Measurements from ENCODE around the gene MCC. TPM values are rescaled to one million over a fixed set of nuclear protein-coding genes. Genes with fewer than 3 reads are reported as not detected.

Gene MCC
- polyA plus RNA-seq, 3 donors from 2014 or later: 0.53 to 1.2 (median 0.63) TPM

DNA sequence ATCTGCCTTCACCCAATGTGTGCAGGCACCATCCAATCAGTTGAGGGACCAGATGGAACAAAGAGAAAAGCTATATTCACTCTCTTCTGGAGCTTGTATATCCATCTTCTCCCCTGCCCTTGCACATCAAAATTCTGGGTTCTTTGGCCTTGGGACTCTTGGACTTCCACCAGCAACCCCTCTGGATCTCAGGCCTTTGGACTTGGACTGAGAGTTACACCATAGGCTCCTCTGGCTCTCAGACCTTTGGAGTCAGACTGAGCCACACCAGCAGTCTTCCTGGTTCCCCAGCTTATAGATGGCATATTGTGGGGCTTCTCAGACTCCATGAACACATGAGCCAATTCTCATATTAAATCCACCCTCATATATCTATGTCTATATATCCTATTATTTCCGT is 126.6 kb downstream of the MCC start:
- Mint-ChIP-seq H3K27ac (no peak overlapping the region), H3K4me3 (no peak overlapping the region), H3K4me1 (no peaks in the 10 kb centered on the region), H3K9me3 (peaks cover 0 to 20% (median 8%) of the 10 kb centered on the region in 6 donors), H3K36me3 (peaks cover 0 to 8% (median 4%) of the 10 kb centered on the region in 3 donors), H3K27me3 (ENCODE audit: low read depth in 3 of 3) (peaks cover 0 to 10% (median 6%) of the 10 kb centered on the region in 3 donors)
- DNase-seq: no peak

DNA sequence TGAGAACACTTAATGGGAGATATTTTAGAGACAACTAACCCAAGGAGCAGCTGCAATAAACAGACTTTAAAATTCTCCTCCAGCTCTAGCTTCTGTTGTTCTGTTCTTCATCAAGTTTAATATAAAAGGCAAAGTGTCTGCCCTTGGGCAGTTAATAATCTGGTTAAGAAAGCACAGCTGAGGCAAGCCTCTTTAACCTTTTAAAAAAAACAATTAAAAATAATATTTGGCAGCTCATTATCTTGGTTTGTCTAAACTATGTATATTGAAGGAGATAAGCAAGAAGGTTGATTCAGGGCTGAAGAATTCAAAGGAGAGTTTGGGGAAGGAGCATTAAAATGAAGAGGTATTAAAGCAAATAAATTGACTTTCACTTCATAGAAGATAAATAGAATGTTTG is 128.8 kb downstream of the MCC start:
- Mint-ChIP-seq H3K4me1 (no peaks in the 10 kb centered on the region), H3K4me3 (no peak overlapping the region), H3K9me3 (peaks cover 0 to 8% (median 0%) of the 10 kb centered on the region in 6 donors), H3K27me3 (ENCODE audit: low read depth in 3 of 3) (peaks cover 0 to 6% (median 6%) of the 10 kb centered on the region in 3 donors), H3K27ac (no peak overlapping the region), H3K36me3 (peaks cover 0 to 4% (median under 1%) of the 10 kb centered on the region in 3 donors)
- DNase-seq: no peak

DNA sequence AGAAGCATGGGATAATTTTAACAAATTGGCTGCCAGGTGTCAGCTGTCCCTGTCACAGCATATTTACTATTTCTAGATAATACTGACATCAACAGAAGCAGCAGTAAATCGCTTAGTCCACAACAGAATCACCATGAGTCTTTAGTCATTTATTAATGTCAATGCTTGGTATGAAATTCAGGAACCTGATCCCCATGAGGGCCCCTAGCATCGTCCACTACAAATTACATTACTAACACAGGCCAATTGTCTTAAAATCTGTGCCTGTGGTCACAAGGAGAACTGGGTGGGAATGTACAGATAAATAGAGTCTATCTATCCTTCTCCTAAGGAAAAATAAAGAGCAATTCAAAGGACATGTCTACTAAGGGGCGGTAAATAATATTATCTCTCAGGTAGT is 129.6 kb downstream of the MCC start:
- peaks cover 0 to 6% (median 4%) of the 10 kb centered on the region in 3 donors for H3K27me3 Mint-ChIP-seq (ENCODE audit: low read depth in 3 of 3)
- no peak overlapping the region for H3K4me3 Mint-ChIP-seq

DNA sequence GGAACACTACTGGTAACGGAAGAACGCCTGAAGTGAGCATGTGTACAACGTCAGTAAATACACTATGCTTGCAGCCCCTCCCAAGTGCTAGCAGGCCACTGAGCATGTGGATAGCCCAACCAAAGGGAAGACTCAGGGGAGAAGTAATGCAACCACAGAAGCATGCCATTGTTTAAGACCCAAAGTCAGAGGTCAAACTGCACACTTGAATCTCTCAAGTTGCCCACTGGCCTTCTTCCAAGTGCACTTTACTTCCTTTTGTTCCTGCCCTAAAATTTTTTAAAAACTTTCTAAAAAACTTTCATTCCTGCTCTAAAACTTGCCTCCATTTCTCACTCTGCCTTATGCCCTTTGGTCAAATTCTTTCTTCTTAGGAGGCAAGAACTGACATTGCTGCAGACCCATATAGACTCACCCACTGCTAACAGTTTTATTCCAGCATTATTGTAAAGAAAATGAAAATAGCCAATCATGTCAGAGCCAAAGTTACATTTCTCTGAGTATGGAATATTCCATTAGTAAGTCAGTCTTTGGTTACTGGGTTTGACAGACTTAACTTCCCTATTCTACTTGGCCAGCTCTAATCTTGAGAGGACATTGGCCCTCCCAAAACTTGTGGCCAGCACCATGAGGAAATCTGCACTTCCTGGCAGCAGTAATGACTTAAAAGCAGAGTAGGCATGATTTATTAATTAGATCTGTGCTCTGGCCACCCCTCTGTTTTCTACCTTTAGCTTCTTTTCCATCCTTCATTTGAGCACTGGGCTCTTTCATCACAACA is 130.4 kb downstream of the MCC start:
- Mint-ChIP-seq H3K27me3 (ENCODE audit: low read depth in 3 of 3) (peaks cover 0 to 6% (median 2%) of the 10 kb centered on the region in 3 donors), H3K9me3 (no peaks in the 10 kb centered on the region), H3K4me3 (no peak overlapping the region), H3K27ac (no peak overlapping the region), H3K36me3 (no peaks in the 10 kb centered on the region), H3K4me1 (no peaks in the 10 kb centered on the region)
- DNase-seq: no peak

More for the DNA sequence above, 129.6 kb downstream of the MCC start:
- Mint-ChIP-seq H3K9me3 (peaks cover 0 to 3% (median 0%) of the 10 kb centered on the region in 6 donors), H3K4me1 (no peaks in the 10 kb centered on the region), H3K36me3 (peaks cover 0 to 2% (median 0%) of the 10 kb centered on the region in 3 donors), H3K27ac (no peak overlapping the region)
- DNase-seq: no peak

DNA sequence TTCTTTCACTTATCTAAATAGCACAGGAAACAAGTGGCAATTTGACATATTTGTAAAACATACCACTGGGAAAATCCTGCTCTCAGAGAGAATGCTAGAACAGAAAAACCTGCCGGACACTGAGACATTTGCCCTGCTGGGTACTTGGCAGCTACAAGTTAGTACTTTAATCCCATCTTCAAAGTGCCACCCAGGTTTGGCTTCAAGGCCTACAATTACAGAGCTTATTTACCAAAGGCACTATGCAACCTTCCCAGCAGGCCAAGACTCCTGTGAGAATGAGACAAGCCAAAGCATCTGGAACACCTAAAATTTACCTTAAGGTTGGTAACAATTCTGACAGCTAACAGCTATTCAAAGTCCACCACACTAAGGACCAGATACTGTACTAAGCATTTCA is 131.8 kb downstream of the MCC start:
- peaks cover 0 to 3% (median 2%) of the 10 kb centered on the region in 3 donors for H3K27me3 Mint-ChIP-seq (ENCODE audit: low read depth in 3 of 3)
- H3K4me3 Mint-ChIP-seq: no peak overlapping the region
- no peaks in the 10 kb centered on the region for H3K9me3 Mint-ChIP-seq
- DNase-seq: no peak
- no peaks in the 10 kb centered on the region for H3K36me3 Mint-ChIP-seq
- H3K4me1 Mint-ChIP-seq: no peaks in the 10 kb centered on the region
- no peak overlapping the region for H3K27ac Mint-ChIP-seq

DNA sequence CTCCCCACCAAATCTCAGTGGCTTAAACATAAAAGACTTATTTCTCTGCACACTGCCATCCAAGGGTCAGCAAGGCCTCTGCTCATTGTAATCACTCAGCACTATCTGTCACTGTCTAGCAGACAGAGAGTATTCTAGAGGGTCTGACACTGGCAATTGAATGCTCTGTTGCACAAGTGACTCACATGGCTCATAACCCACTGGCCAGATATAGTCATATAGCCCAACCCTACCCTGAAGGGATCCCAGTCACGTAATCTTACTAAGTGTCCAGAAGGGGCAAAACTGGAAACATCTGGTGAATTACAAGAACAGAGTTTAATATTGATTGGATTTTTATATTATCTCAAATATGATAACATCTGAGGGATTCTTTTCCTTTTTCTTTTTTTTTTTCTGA is 134.2 kb downstream of the MCC start:
- Mint-ChIP-seq H3K4me3 (no peak overlapping the region), H3K9me3 (no peaks in the 10 kb centered on the region), H3K27ac (no peak overlapping the region), H3K4me1 (no peaks in the 10 kb centered on the region), H3K36me3 (no peaks in the 10 kb centered on the region), H3K27me3 (ENCODE audit: low read depth in 3 of 3) (peaks cover 0 to 6% (median 2%) of the 10 kb centered on the region in 3 donors)
- no peak for DNase-seq

DNA sequence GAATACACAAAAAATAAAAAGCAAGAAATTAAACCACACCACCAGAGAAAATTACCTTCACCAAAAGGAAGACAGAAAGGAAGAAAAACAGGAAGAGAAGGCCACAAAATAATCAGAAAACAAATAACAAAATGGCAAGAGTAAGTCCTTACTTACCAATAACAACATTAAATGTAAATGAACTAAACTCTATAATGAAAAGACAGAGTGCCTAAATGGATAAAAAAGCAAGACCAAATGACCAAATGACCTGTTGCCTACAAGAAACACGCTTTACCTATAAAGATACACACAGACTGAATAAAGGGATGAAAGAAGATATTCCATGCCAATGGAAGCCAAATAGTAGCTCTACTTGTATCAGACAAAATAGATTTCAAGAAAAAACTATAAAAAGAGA is 140.7 kb downstream of the MCC start:
- DNase-seq: no peak
- H3K4me3 Mint-ChIP-seq: no peak overlapping the region
- no peaks in the 10 kb centered on the region for H3K36me3 Mint-ChIP-seq
- no peaks in the 10 kb centered on the region for H3K4me1 Mint-ChIP-seq
- peaks cover 0 to 8% (median 0%) of the 10 kb centered on the region in 6 donors for H3K9me3 Mint-ChIP-seq
- H3K27ac Mint-ChIP-seq: no peak overlapping the region
- peaks cover 5 to 9% (median 6%) of the 10 kb centered on the region in 3 donors for H3K27me3 Mint-ChIP-seq (ENCODE audit: low read depth in 3 of 3)

DNA sequence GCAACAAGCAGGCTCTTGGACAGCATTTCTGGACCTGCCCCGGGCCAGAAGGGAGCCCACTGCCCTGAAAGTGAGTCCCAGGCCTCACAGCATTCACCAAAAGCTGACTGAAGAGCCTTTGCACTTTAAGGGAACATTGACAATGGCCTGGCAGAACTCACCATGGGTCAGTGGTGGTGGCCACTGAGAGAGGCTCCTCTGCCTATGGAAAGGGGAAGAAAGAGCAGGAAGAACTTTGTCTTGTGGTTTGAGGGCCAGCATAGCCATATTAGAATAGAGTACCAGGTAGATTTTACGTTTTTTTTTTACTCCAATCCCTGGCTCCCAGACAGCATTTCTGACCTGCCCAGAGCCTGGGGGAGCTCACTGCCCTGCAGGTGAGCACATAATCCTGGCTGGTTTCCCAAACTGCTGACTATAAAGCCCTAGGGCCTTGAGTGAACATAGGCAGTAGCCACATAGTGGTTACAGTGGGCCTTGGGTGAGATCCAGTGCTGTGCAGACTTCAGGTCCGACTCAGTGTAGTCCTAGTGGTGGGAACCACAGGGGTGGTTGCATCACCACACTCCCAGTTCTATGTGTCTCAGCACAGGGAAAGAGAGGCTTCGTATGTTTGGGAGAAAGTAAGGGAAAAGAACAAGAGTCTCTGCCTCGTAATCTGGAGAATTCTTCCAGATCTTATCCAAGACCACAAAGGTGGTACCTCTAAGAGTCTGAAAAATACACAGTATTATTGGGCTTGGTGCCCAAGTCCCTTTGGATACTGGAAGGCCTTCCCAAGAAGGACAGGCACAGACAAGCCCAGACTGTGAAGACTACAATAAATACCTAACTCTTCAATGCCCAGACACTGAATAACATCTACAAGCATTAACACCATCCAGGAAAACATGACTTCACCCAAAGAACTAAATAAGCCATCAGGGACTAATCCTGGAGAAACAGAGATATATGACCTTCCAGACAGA is 143.0 kb downstream of the MCC start:
- Mint-ChIP-seq H3K9me3 (peaks cover 0 to 8% (median 0%) of the 10 kb centered on the region in 6 donors), H3K36me3 (no peaks in the 10 kb centered on the region), H3K4me3 (no peak overlapping the region), H3K4me1 (no peaks in the 10 kb centered on the region), H3K27me3 (ENCODE audit: low read depth in 3 of 3) (peaks cover 2 to 11% (median 9%) of the 10 kb centered on the region in 3 donors), H3K27ac (no peak overlapping the region)
- DNase-seq: no peak

DNA sequence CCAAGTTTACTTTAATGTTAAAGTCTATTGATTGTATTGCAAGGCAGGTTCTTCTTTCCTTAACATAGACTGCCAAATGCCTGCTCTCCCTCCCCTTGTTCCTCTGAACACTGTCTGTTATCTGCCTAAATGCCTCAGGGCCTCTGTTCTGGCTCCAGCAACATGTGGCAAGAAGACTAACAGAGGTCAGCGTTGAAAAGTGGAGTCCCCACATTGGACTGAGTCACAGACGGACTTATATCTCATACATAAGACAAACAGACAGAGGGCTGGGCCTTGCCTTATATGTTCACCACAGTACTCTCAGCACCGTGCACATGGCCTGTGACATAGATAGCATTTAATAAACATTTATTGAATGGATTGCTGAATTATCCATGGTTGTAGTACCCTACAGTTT is 144.9 kb downstream of the MCC start:
- Mint-ChIP-seq H3K4me1 (no peaks in the 10 kb centered on the region), H3K9me3 (peaks cover 0 to 6% (median 0%) of the 10 kb centered on the region in 6 donors), H3K36me3 (no peaks in the 10 kb centered on the region), H3K27me3 (ENCODE audit: low read depth in 3 of 3) (peaks cover 2 to 13% (median 9%) of the 10 kb centered on the region in 3 donors), H3K4me3 (no peak overlapping the region), H3K27ac (no peak overlapping the region)
- DNase-seq: no peak

DNA sequence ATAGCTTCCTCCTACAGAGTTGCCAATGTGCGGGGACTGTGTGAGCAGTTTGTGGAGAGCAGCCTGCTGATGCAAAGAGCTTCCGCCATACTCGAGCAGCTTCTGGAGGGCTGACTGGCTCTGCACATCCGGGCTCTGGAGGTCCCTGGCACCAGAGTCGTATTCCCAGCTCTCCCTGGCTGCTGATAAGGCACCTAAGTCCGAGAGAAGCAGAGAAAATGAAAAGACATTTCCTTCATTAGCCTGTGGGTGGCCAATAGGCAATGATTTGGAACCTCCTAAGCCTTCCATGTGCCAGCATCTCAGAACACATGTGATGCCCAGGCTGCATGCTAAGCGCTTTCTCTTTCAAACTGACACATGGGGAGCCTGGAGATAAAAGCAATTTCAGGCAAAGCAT is 147.7 kb downstream of the MCC start:
- peaks cover 2 to 8% (median 3%) of the 10 kb centered on the region in 3 donors for H3K27me3 Mint-ChIP-seq (ENCODE audit: low read depth in 3 of 3)
- H3K4me3 Mint-ChIP-seq: no peak overlapping the region
- H3K4me1 Mint-ChIP-seq: no peaks in the 10 kb centered on the region
- no peak for DNase-seq
- H3K27ac Mint-ChIP-seq: no peak overlapping the region
- peaks cover 0 to 5% (median 0%) of the 10 kb centered on the region in 6 donors for H3K9me3 Mint-ChIP-seq
- no peaks in the 10 kb centered on the region for H3K36me3 Mint-ChIP-seq

DNA sequence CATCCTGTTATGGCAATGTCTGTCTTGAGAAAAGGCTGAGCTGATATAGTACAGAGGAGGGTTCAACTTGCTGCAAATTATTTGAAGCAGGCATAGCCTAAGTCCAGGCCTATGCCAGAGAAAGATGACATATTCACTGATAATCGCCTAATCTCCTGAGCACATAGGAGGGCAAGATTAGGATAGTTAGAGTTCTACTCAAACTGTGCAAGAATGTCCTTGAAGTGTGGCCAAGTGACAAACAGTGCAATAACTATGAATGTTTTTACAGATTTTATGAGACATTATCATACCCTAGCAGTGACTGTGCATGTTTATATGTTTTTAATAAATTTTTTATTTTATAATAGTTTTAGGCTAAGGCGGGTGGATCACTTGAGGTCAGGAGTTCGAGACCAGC is 149.6 kb downstream of the MCC start:
- Mint-ChIP-seq H3K9me3 (peaks cover 0 to 2% (median 0%) of the 10 kb centered on the region in 6 donors), H3K4me3 (no peak overlapping the region), H3K27ac (no peak overlapping the region), H3K4me1 (peaks cover 0 to 2% of the 10 kb centered on the region in 2 donors), H3K36me3 (no peaks in the 10 kb centered on the region), H3K27me3 (ENCODE audit: low read depth in 3 of 3) (peaks cover 2 to 3% (median 3%) of the 10 kb centered on the region in 3 donors)
- DNase-seq: no peak

DNA sequence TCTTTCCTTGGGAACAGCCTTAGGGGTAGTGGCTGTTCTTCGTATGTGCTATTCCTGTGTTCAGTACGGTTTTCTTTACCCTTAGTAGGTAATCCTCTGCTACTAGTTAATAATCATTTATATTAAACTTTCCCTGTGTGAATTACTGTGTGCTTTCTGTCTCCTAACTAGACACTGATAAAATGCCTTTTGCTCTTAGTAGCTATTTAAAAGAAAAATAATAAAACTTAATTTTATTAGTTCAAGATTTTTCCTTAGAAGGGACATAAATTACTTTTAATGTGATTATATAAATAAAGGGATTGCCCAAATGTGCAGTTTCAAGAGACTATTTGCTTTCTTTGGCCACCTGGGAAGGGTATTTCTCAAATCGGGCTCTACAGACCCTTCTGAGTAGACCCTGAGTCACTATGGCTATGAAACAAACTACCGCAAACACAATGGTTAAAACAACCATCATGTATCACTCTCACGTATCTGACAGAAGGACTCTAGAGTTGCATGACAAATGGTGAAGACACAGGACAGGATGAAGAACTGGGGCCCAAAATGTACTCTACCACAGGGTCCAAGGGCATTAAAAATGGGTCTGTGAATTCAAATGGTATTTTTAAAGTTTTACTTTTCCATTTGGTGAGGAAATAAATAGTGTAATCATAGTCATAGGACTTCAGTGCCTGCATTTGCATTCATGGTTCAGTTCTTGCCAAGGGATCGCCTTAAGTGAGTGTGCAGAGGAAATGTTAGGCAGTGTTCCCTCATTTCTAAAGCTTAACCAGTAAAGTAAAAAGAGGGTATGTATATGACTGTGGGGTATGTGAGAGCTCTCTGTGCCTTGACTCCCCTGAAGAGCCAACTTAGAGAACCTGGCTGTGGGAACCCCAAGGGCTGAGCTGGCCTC is 150.5 kb downstream of the MCC start:
- H3K4me3 Mint-ChIP-seq: no peak overlapping the region
- H3K9me3 Mint-ChIP-seq: peaks cover 0 to 2% (median 0%) of the 10 kb centered on the region in 6 donors
- H3K36me3 Mint-ChIP-seq: no peaks in the 10 kb centered on the region
- H3K4me1 Mint-ChIP-seq: peaks cover 0 to 2% of the 10 kb centered on the region in 2 donors
- no peak overlapping the region for H3K27ac Mint-ChIP-seq
- no peak for DNase-seq
- peaks cover 2 to 4% (median 3%) of the 10 kb centered on the region in 3 donors for H3K27me3 Mint-ChIP-seq (ENCODE audit: low read depth in 3 of 3)

DNA sequence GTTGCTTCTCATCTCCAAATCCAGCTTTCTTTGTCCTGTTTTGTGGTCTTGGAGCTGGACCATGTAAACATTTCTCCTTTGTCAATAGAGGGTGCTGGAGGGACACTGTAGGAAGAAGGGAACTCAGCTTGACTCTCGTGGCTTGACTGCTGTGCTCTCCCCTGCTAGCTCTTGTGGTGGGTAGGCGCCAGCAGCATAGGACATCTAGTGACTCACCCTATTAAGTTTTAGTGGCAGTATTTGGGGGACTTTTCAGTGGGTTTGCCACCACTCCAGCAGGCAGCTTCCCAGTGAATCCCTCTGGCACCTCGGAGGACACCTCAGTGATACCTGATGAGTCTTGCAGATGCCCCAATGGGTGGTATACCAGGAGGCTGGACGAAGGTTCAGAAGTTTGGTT is 151.3 kb downstream of the MCC start:
- Mint-ChIP-seq H3K36me3 (no peaks in the 10 kb centered on the region), H3K4me1 (peaks cover 0 to 2% of the 10 kb centered on the region in 2 donors)
- no peak for DNase-seq

More for the DNA sequence above, 151.3 kb downstream of the MCC start:
- Mint-ChIP-seq H3K27me3 (ENCODE audit: low read depth in 3 of 3) (peaks cover 2 to 7% (median 3%) of the 10 kb centered on the region in 3 donors), H3K9me3 (peaks cover 0 to 2% (median 0%) of the 10 kb centered on the region in 6 donors), H3K27ac (no peak overlapping the region), H3K4me3 (no peak overlapping the region)

Data from immature natural killer cell (primary cell).